Measurements from ENCODE around the gene TGFB3.

Gene TGFB3

GRCh38 chr14:75986439-75986765, 4.6 kb upstream of the TGFB3 start:
- DNase-seq, result no peak

DNA sequence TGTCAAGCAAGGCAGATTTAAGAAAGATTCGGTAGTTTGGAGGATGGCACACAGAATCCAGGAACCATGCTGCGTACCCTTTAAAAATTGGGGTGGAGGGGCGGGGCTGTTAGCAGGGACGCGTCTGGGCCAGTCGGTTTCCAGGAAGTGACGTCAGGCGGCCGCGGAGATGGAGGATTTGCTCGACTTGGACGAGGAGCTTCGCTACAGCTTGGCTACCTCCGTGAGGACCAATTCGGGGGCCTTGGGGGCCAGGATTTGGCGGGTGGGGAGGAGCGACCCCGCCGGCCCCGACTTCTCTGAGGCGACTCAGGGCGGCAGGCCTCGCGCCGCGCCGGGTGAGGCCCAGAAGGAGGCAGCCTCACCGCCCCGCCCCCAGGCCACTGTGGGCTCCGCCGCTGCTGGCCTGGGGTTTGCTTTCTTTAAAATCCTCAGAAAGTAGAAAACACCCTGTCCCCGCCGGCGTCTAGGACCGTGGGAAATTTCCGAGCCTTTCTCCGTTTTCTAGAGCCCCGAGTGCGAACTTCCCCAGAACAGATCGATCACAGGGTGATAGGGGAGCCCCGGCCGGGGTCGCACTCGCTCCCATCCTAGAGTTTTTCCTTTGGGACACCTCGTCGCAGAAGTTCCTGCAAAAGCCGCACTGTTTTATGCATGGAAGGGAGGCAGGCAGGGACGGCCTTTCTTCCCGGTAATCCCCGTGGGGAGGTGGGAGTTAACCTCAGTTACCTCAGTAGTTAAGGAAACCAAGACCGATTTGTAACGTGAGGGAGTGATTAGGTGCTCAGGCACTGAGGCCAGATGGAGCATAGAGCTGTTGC, 4.0 kb upstream of the TGFB3 start, which contains the start of gene IFT43:
TSS of gene IFT43 (plus strand) at position 146 of the 821 bp plus-strand sequence. CDS start at position 170, 24 bp downstream.
- DNase-seq, result peak; percentile 88

DNA sequence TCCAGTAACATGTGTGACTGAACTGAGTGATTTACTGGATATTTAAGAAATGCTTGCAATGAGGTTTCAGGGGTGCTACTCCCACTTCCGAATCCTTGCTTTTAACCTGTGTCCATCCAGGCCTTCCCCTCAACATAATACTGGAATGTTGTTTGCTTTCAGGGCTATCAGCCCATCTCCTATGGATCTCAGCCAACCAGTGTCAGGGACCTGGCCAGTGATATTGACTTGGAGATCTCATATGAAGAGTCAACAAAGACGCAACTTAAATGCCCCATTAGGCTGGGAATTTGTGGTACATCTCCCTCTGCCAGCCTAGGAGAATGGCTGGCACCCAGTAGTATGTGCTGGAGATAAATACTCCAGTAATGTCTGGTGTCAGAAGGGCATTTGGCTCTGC, 2.9 kb upstream of the TGFB3 start:
- DNase-seq, result no peak

- no peak for DNase-seq
Measured at GRCh38 chr14:75983019-75983358, 1.2 kb upstream of the TGFB3 start.

DNA sequence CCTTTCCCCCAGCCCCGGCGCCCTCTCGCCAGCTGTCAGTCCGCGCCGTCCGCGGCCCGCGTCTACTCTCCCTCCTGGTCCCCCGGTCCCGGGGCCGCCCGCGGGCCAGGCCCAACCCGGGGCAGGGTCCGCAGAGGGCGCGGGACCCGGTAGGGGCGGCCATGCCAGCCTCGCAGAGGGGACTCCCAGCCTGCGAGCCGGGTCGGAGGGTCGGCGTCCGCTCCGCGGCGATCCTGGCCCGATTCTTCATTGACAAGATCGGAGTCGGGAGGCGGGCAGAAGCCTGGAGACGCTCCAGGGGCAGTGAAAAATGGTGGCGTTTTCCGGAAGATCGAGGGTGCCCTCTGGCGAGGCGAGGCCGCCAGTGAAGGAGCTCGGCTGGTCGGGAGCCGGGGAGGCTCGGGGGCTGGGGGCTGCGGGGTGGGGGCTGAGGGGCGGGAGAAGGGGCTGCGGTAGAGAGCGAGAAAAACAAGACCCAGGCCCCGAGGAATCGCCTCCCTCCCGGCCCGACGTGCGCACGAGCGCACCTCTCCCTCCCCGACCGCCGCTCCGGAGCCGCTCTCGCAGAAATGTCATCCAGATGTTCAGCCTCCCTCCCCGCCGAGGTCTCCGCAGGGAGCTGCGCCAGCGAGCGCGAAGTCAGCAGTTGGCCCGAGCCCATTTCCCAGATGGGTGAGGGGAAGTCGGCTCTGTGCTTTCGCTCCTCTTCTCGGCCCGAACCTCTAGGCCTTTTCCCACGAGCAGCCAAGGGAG, 647 bp upstream of the TGFB3 start:
- DNase-seq, result peak; percentile 81

DNA sequence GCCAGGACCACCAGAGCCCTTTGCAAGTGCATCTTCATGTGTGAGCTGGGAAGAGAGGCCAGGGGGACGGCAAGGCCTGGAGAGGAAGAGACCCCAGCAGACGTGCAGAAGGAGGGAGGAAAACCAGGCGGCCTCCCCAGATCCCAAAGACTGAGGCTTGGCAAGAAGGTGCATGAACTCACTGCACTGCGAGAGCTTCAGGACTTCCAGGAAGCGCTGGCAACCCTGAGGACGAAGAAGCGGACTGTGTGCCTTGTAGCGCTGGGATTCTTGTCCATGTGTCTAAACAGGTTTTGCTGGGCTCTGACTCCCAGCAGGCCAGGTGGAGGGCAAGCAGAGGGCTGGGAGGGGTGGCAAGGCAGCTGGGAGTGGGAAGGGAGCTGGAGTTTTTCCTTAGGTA, 939 bp downstream of the TGFB3 start:
- no peak for DNase-seq

DNA sequence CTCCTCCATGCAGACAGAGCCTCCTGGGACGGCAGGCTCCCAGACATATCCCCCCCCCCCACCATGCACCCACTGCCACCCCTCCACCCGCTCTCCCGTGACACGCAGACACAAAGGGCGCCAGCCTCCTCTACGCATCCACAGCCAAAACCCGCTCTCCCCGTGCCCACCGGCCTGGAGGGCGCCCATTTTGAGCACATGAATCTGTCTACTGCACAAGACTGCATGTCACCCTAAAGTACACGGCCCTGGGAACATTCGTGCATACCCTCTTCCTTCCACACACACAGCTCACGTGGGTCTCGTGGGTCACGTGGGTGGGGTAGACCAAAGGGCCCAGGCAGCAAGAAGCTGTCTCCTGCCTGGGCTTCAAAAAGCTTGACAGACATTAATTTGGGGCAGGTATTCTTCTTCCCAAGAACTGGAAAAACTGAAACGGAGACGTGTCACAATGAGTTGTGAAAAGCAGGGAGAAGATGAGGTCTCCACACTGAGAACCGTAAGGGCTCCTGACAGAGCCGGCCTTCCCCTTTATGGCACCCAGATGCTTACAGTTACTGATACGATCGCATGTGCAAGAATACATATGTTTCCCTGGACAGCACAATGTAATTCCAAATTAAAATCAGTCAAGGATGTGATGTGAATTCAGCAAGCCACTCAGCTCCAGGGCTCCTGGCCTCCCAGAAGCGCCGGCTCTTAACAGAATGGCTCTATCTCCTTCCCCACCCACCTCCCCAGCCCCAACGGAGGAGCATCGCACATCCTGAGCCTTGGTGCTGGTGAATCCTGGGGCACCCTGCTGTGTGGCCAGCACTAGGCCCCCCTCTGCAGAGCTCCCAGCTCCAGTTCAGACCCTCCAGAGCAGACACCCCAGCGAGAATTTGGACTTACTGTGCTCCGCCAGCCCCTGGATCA, 1.9 kb downstream of the TGFB3 start:
- no peak for DNase-seq

DNA sequence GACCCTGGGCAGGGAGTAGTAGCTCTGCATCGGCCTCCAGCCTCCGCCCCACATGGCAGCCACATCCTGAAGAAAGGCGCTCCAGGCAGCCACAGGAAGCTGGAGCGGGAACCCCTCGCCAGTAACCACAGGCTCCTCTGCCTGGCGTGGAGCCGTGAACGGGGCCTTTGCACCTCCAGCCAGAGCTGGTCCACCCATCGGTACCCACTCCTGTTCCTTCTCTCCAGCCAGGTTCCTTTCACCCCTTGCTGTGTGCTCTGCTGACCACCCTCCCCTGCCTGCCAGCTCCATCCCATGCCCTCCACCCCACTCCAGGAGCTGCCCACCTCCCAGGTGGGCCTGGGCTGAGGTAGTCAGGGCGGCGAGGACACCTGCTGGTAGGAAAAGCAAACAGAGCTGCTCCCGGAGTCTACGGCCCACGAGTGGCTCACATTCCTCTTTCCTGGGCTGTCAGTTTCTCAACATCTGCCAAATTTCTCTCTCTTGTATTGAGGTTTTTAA, 2.7 kb downstream of the TGFB3 start:
- peak; percentile 14 for DNase-seq

- DNase-seq, result no peak
Measured at GRCh38 chr14:75978249-75978731, 3.5 kb downstream of the TGFB3 start.

- DNase-seq, result no peak
Measured at GRCh38 chr14:75977582-75977943, 4.2 kb downstream of the TGFB3 start.

GRCh38 chr14:75976826-75977581, 4.8 kb downstream of the TGFB3 start:
- no peak for DNase-seq

DNA sequence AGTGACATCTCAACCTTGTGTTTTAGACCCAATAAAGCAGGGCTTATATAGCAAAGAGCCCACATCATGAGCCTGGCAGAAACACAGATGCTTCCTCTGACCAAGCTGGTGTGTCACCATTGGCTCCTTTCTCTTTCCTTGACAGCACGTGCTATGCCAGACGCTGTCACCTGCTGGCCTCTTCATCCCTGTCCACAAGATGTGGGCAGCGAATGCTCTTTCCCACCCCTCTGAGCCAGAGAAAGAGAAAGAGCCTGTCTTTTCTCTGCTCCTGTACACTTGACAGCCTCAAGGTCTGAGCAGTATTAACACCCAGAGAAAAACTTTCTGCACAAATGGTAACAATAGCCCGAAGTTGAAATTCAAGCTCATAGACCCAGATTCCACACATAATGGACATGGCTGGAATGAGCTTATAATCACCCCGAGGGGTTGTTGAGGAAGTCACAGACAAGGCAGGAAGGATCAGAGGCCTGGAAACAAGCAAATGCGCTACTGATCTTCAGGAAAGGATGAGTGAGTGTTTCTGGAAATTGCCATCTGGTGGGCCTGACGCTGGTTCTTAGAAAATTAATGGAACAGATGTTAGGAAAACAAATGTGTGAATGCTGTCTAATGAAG, 8.9 kb downstream of the TGFB3 start:
- no peak for DNase-seq

DNA sequence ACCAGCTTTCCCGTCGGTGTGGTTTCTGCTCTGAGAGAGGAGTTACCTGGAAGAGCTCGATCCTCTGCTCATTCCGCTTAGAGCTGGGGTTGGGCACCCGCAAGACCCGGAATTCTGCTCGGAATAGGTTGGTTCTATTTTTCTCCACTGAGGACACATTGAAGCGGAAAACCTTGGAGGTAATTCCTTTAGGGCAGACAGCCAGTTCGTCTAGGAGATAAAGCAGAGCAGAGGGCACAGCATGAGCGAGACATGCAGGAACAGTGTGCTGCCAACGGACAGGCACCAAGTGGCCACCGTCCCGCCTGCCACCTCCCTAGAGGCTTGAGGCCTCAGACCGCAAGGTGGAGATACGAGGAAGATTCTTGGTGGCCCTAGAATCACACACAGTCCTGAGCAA, 10.3 kb downstream of the TGFB3 start:
- no peak for DNase-seq

GRCh38 chr14:75970989-75971388, 10.8 kb downstream of the TGFB3 start:
- no peak for DNase-seq

DNA sequence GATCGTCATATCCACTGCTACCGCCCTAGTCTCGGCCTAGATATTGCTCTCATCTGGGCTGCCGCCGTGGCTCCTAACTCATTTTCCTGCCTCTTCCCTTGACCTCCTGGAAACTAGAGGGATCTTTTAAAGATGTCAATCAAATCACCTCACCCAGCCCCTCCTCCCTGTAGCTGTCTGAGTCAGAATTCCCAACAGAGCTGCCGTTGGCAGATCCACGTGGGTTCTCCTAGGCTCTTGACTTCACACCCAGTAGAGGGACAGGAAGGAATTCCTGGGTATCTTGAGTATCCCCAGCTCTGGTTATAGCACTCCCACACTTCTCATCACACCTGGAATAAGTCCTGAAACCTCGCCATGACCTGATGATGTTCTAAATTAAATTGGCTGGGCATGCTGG, 11.9 kb downstream of the TGFB3 start:
- DNase-seq, result no peak

DNA sequence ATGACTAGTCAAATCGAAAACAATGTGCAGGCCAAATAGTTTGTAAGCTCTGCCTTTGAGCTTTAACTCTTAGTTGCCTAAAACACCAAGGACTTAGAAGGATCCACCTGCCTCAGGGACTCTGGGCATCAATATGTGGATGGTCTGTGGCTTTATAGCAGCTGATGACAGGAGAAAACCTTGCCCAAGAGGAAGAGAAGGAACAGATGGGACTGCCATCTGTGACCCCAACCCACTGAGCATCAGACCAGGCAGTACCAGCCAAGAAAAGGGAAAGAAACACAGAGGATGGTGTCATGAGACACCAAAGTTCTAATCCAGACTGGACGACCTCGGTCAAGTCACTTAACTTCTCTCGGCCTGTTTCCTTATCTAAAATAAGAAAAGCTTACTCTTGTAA, 12.7 kb downstream of the TGFB3 start:
- no peak for DNase-seq

GRCh38 chr14:75968456-75968855, 13.3 kb downstream of the TGFB3 start:
- no peak for DNase-seq

DNA sequence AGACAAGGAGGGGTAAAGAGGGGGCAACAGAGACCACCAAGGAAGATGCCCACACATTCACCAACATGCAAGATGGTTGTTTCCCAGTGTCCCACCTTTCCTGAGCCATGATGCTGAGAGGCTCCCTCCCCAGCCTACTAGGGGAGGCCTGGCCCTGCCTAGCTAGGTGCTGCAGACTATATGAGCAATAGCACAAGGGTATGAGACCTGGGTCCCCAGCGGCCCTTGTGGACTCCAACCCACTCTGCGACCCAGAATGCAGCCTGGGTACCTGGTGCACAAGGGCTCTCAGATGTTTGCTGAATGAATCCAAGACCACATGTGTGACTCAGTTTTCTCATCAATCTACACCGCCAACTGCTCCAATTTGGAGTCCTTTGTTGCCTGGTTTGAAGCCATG, 13.9 kb downstream of the TGFB3 start:
- no peak for DNase-seq

- DNase-seq, result no peak
Measured at GRCh38 chr14:75961662-75962061, 20.1 kb downstream of the TGFB3 start.

- DNase-seq, result no peak
Measured at GRCh38 chr14:75960231-75960630, 21.6 kb downstream of the TGFB3 start.

GRCh38 chr14:75959031-75959430, 22.8 kb downstream of the TGFB3 start:
- DNase-seq, result no peak

DNA sequence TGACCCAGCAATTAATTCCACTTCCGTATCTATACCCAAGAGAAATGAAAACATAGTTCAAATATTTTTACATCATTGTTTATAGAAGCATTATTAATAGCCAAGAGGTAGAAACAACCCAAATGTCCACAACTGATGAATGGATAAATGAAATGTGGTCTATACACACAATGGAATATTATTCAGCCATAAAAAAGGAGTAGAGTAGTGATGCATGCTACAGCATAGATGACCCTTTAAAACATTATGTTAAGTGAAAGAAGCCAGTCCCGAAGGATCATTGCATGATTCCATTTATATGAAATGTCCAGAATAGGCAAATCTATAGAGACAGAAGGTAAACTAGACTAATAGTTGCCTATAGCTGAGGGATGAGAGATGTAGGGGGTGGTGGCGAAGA, 29.3 kb downstream of the TGFB3 start:
- no peak for DNase-seq

Measured in activated CD4-positive, alpha-beta T cell treated with anti-CD3 and anti-CD28 coated beads, Interleukin-10, Interleukin-2, amounts not matched to agents 100 ng/mL and 50 ng/mL, durations not matched to agents 16 hours and 8 hours (primary cell).